PFSK-1 (cell line): ENCODE measurements around the gene CST6.

Source experiments
- FOXP2 ChIP-seq: optimal IDR thresholded peaks from 2 replicates; pipeline ENCODE3; 2011; ENCODE audit warnings: borderline replicate concordance, control low read depth, inconsistent platforms; ENCODE audit not compliant: insufficient read depth; ENCODE audit errors: extremely low read length, extremely low read depth
- POLR2AphosphoS5 ChIP-seq: IDR thresholded peaks from 2 replicates; pipeline ENCODE4 v1.6.1; 2012; ENCODE audit warnings: low read depth, mild to moderate bottlenecking, control low read depth, low read length, moderate library complexity
- REST ChIP-seq, 2 experiments: IDR thresholded peaks; 2 replicates each; pipeline versions ENCODE4 v1.6.1 to v1.8.0; 2011 to 2012; ENCODE audit warnings: low read depth in 2 of 2, low read length in 2 of 2, control low read depth in 1 of 2, inconsistent platforms in 1 of 2, mild to moderate bottlenecking in 1 of 2, moderate library complexity in 1 of 2; ENCODE audit not compliant: insufficient read depth in 1 of 2
- SIN3A ChIP-seq: IDR thresholded peaks from 2 replicates; pipeline ENCODE4 v1.6.1; 2012; ENCODE audit warnings: mild to moderate bottlenecking, low read length, moderate library complexity, borderline replicate concordance; ENCODE audit not compliant: insufficient read depth
- TAF1 ChIP-seq: IDR thresholded peaks from 2 replicates; pipeline ENCODE4 v1.6.1; 2012; ENCODE audit warnings: low read length, control low read depth, borderline replicate concordance; ENCODE audit not compliant: insufficient read depth

CST6 gene

GRCh38 chr11:66062408-66062807, 50.6 kb downstream of the CST6 start:
- no peak for TF ChIP-seq TAF1
- no peak for TF ChIP-seq POLR2AphosphoS5
- no peak for TF ChIP-seq REST (IDR thresholded peaks at IDR 0.05; ENCODE audit: insufficient read depth in 1 of 2, low read depth in 2 of 2, low read length in 2 of 2)
- no peak for TF ChIP-seq FOXP2
- TF ChIP-seq SIN3A, result no peak
